NOMO-1 treated with dmso at 0.1 percent for 144 hours (cell line): ENCODE results near the gene OTUD7B.

Experiments used
- DNase-seq: peaks from one replicate; lab custom pipeline; 2025; ENCODE audit not compliant: unreplicated experiment; lab: John Stamatoyannopoulos, UW

Gene OTUD7B

DNA sequence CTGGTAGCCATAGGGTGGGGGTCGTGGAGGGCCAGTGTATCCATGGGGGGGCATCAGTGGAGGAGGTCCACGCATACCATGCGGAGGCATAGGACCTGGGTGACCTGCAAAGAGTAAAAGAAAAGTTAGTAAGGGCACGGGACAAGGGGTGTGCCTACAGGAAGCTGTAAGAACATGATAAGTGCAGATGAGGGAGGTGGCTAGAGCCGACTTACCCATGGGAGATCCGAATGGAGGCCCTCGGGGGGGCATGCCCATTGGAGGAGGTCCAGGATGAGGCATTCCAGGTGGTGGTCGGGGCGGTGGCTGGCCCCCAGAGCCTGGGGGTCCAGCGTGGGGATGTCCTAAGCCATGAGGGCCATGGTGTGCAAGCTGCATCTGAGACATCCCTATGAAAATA is 86.9 kb downstream of the OTUD7B start:
- DNase-seq: no peak

DNA sequence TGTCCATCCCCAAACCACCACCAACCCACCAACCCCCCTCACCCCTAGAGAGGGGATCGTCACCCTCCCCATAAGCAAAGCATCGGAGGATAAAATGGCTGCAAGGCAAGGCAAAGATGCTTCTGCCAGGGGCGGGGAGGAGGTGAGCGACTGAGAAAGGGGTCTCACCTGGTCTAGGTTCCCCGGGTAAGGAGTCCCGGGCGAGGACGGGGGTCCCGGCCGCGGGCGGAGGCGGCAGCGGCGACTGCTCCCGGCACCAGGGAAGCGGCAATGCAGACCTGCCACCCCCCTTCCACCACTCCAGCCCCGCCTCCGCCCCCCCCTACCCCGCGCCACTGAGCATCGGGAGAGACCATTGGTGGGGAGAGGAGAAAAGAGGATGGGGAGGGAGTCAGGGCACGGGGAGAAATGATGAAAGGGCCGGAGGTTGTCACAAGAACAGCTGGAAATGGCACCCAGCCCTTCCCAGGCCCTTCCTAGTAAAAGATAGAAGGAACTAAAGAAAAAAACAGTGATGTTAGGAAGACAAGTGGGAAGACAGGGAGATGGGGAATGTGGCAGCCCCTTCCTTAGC is 92.9 kb downstream of the OTUD7B start, which contains the start of gene SV2A:
Gene SV2A, minus strand, starts transcription at position 274 of the 574 bp plus-strand sequence. CDS start 4,004 bp downstream, outside the sequence.
- DNase-seq: no peak

DNA sequence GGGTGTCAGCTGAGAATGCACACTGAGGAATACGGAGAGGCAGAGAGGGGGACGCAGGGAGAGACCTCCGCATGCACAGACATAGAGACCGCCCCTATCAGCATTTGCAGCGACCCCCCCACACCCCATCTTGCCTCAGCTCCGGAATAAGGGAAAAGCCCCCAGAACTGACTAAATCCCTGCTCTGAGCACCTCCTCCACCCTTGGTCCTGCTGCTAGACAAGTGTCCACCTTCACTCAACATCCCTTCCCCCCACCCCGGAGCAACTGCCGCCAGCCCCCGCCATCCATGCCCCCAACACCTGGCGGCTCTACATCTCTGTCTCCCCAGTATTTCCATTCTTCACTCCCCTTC is 93.7 kb downstream of the OTUD7B start:
- DNase-seq: no peak

DNA sequence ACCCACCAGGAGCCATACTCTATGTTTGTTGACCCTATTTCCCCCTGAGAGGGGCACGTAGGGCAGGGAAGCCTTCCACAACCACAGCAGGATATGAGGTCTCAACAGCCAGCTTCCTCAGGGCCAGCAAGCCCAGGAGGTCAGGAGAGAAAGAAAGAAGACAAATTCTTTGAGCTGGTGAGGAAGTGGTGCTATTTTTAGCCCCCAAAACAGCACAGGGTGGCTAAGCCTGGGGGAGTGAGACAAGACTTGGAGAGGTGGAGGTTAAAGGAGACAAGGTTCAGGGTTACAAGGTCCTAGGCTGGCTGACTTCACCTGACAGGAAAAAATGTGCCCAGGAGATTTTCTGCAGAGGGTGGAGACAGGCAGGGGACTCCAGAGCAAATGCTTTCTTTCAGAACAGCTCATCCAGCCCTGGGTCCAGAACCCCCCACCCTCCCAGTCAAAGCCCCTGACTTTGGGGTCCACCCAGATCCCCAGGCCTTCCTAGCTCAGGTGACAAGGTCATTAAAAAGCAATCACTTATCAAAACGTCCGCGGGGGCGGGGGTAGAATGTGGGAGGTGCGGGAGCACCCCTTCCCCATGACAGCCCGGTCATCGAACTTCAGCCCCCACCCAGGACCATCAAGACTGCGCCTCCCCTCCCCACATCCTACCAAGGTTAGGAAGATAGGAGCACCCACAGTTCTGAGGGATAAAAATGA is 94.2 kb downstream of the OTUD7B start:
- no peak for DNase-seq

DNA sequence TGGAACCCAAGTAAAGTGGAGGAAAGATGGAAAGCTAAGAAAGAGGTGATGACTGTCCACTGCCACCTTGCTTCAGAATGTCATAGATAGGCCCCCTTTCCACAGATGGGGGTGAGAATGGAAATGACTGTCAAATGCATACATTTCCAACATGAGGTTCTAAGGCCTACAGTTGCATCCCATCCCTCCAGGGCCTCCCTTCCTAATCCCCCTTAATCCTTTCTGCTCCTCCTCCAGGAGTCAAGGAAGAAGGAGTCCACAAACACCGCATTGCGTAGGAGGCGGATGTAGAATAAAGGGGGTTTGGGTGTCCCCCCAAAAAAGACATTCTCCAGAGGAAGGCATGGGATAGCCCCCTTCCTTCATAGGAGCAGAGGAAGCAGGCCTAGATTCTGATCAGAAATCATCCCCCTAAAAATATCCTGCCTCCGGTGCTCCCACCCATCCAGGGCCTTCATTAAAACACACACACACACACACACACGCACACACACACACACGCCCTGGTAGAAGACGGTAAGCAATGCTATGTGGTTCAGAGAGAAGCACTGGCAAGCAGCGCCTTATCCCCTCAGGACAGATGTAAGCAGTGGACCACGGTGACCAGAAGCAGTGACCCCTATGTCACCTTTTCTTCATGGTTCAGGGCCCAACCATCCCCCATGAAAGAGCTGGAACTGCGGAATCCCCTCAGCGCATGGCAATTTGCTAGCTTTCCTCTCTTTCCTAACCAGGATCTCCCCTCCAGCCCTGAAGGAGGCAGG is 94.9 kb downstream of the OTUD7B start:
- no peak for DNase-seq

DNA sequence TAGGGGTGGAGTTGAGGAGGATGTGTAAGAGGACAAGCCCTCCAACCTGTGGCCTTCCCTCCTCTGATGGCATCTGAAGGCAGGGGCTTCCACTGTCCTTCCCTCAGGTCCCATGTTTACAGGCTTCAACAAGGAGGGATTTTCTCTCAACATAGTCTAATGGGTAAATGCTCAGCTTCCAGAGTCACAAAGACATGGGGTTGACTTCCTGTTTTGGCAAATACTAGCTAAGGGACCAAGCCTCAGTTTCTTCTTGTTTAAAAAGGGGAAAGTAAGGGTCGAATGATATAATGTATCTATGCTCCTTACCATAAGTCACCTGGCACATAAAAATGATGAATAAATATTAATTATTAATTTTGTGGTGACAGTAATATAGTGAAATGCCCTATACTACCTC is 96.0 kb downstream of the OTUD7B start:
- DNase-seq: no peak

DNA sequence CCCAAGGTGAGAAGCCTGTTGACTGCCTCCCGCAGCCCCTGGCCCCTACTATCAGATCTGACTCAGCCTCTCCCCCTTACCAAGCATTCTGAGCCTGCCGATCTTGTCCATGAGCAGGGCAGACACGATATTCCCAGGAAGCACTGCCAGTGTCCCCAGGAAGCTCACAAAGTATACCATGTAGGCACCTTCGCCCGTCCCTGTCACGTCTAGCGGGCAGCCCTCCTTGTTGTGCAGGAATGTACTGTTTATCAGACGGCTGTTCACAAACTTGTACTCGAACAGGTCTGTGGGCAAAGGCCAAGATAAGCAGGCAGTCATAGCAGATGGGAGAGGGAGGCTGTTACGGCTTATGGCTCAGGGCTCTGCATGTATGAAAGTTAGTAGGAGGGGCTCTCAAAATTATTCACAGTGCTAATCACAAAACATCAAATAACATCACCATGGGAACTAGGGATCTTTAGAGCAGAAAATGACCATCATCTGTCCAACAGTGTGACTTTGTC is 103.9 kb downstream of the OTUD7B start:
- DNase-seq: no peak

DNA sequence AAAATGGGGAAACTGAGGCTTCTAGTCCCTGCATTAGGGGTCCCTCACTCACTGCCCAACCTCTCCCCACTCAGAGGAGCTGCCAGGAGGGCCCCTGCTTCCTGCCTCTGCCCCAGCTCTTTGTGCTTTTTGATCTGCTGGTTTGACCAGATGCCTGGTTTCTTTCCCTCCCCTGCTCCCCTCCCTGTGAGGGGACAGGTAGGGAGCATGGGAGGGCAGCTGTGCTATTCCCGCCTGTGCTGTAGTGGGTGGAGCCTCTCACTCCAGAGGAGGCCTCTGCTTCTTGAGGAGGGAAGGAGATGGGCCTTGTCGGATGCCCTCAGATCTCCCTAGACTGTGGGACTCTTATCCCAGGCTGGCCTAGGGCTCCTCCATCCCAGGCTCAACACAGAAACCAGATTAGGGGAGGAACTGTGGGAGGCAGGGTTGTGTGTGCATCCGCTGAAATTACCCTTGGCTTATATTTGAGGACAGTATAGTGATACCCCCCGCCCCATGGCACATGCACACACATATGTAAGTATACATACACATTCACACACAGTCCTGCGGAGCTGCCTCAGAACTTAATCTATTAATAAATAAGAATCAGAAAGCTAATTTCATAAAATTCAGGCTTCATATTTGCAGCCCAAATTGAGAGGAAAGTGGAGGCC is 106.6 kb downstream of the OTUD7B start:
- no peak for DNase-seq

DNA sequence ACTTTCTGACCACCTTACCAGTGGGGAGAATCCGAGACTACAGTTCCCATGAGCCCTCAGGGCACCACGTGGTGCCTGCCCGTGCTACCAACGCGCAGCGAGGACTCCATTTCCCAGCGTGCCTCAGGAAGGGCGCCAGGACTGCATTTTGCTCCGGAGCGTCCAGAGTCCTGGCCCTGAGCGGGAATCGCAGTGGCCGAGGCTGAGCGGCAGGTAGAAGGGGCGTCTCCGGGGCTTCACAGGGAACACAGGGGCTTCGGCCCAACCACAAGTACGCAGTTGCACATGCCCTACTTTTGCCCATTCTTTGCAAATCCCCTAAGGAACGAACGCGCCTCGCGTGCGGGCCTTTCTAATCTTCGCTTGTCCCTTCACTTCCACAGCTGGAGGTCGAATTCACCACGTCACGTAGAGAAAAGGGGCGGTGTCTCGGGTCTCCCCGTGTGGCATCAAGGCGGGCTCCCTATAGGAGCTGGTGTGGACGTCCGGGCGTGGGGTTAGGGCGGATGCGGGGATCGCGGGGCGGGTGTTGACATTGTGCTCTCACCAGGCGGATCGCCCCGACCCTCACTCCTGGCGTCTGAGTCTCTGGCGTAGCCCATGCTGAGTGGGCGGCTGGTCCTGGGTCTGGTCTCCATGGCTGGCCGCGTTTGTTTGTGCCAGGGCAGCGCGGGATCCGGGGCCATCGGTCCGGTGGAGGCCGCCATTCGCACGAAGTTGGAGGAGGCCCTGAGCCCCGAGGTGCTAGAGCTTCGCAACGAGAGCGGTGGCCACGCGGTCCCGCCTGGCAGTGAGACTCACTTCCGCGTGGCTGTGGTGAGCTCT is 110.9 kb downstream of the OTUD7B start, which contains the start of gene BOLA1:
Gene BOLA1, plus strand, starts transcription at position 109 of the 825 bp plus-strand sequence. Its CDS starts 492 bp downstream, at position 601.
- DNase-seq: peak; percentile 80

DNA sequence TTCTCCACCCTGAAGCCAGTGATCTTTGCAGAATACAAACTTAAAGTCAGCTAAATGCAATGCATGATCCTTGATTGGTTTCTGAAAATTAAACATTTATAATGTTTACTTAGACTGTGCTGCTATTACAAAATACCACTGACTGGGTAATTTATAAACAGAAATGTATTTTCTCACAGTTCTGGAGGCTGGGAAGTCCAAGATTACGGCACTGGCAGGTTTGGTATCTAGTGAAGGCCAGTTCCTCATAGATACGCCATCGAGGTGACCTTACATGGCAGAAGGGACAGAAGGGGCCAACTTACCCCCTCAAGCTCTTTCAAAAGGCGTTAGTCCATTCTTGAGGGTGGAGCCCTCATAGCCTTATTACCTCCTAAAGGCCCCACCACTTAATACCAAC is 114.0 kb downstream of the OTUD7B start:
- no peak for DNase-seq

DNA sequence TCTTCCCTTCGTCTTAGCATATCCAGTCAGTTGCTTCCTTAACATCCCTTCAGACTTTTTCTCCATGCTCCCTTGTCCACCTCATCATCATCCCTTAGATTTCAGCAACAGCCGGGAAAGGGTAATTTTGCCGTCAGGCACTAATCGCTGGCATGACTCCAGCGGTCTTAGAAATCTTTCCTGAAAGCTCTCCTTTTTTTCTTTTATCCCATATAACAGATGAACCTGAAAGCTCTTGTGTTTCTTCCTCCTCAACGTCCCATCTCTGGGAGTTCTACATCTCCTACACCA is 121.6 kb downstream of the OTUD7B start:
- no peak for DNase-seq

DNA sequence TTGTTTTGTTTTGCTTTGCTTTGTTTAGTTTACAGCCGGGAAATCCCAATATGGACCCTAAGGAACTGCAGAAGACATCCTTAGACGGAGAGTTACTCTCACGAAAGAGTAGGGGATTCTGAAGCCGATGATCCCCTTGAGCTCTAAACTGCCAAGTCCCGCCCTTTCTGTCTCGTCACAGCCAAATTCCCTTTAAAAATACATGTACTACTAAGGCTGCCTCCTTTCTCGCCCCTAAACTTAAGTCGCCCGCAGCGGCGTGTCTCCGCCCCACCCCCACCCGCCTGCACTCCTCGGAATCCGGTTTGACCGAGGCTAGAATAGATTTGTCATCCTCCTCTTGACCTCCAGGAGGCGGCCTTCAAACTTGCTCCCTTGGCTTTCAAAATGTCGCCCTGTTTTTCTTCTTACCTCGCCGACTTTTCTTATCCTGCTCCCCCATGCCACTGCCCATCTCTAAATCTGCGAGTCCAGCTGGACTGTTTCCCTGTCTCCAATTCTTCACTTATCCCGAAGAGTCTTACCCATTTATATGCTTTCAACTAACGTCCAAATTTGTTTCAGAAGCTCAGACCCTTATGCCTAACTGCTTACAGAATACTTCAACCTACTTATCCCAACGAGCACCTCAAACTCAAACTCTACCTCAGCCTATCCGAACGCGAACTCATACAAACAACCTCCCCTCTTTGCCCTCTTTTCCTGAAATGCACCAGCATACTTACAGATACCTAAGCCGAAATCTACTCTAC is 122.1 kb downstream of the OTUD7B start:
- DNase-seq: peak; percentile 86
